ENCODE results near the gene VRK2. TPM values are rescaled to one million over a fixed set of nuclear protein-coding genes. Genes with fewer than 3 reads are reported as not detected.
"Not testable (repeated sequence)": the region's sequence is repeated elsewhere in the genome, so short reads cannot be mapped to it uniquely, and the experiment has no call there.

The VRK2 gene
- total RNA-seq, 1 donor from 2014 or later: 25.6 TPM

- DNase-seq (ENCODE audit: low spot score): no peak
Measured at GRCh38 chr2:58158481-58158880, 111.9 kb downstream of the VRK2 start.

GRCh38 chr2:58163913-58164312, 117.3 kb downstream of the VRK2 start:
- DNase-seq (ENCODE audit: low spot score): no peak

- not testable (repeated sequence) for DNase-seq (ENCODE audit: low spot score)
Measured at GRCh38 chr2:58168130-58168529, 121.5 kb downstream of the VRK2 start.

DNA sequence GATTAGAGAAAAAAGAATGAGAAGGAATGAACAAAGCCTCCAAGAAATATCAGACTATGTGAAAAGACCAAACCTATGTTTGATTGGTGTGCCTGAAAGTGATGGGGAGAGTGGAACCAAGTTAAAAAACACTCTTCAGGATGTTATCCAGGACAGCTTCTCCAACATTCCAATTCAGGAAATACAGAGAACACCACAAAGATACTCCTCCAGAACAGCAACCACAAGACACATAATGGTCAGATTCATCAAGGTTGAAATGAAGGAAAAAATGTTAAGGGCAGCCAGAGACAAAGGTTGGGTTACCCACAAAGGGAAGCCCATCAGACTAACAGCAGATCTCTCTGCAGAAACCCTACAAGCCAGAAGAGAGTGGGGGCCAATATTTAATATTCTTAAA, 123.2 kb downstream of the VRK2 start:
- DNase-seq (ENCODE audit: low spot score): not testable (repeated sequence)

- DNase-seq (ENCODE audit: low spot score): not testable (repeated sequence)
Measured at GRCh38 chr2:58170334-58170933, 123.8 kb downstream of the VRK2 start.

- DNase-seq (ENCODE audit: low spot score): not testable (repeated sequence)
Measured at GRCh38 chr2:58171831-58172230, 125.2 kb downstream of the VRK2 start.

- not testable (repeated sequence) for DNase-seq (ENCODE audit: low spot score)
Measured at GRCh38 chr2:58177187-58177586, 130.6 kb downstream of the VRK2 start.

GRCh38 chr2:58180175-58180574, 133.6 kb downstream of the VRK2 start:
- DNase-seq (ENCODE audit: low spot score): not testable (repeated sequence)

DNA sequence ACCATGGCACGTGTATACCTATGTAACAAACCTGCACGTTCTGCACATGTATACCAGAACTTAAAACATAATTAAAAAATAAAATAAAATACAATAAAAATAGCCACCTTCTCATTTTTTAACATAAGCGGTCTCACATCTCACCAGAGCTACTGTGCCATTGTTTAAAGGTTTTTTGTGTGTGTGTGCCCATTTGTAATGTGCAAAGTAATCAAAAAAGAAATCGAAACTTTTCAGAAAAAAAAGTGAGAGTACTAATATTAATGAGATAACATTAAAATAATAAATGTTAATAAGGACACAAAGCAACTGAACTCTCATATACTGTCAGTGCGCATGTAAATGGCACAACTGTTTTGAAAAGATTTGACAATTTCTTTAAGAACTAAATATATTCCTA, 134.0 kb downstream of the VRK2 start:
- no peak for DNase-seq (ENCODE audit: low spot score)

- no peak for DNase-seq (ENCODE audit: low spot score)
Measured at GRCh38 chr2:58182527-58182926, 135.9 kb downstream of the VRK2 start.

DNA sequence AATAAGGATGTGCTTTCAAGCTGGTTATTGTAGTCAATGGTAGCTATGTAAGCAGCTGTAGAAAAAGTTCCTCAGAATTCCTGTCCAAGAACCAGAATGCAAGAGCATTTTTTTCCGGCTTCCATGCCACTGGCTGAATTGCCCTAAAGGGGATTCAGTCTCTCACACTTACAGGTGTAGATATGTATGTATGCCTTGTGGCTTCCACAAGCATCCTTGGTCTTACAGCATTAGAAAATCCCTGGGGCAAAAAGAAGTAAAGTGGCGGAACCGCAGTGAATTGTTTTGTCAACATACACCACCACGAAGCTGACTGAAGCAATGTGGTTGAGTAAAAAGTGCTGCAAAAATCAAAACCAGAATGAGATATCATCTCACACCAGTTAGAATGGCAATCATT, 139.9 kb downstream of the VRK2 start:
- no peak for DNase-seq (ENCODE audit: low spot score)

DNA sequence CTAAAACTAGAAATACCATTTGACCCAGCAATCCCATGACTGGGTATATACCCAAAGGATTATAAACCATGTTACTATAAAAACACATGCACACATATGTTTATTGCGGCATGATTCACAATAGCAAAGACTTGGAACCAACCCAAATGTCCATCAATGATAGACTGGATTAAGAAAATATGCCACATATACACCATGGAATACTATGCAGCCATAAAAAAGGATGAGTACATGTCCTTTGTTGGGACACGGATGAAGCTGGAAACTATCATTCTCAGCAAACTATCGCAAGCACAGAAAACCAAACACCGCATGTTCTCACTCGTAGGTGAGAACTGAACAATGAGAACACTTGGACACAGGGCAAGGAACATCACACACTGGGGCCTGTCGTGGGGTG, 140.4 kb downstream of the VRK2 start:
- DNase-seq (ENCODE audit: low spot score): not testable (repeated sequence)

DNA sequence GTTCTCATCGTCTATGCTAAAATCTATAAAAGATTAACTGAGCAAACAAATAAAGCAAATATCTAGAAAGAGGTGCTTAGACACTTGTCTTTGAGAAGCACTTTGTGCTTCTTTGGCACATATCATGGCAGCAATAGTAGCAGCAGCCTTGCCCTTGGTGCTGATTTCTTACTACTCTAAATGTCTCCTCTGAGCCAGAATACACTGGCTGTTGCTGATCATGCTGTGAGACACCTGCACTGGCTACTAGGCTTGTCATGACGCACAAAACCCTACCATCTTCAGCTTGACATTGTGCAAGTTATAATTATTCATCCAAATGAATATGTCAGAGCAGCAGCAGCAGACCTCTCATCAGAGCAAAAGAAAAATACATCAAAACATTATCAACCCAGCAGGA, 147.9 kb downstream of the VRK2 start:
- no peak for DNase-seq (ENCODE audit: low spot score)

- no peak for DNase-seq (ENCODE audit: low spot score)
Measured at GRCh38 chr2:58195662-58196061, 149.1 kb downstream of the VRK2 start.

DNA sequence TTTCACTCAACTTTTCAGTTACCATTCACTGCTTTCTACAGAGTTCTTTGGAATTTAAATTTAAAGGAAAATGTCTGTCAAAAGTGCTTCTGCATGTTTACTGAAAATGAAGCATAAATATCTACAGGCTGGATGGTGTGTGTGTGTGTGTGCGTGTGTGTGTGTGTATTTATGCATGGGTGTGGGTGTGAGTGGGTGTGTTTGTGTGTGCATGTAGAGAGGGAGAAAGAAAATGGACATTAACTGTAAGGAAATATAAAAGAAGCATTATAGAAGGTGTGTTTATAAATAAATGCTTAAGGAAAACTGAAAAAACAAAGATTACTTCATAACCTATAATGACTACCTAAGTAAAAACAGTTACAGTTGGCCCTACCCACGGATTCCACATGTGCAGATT, 151.3 kb downstream of the VRK2 start:
- no peak for DNase-seq (ENCODE audit: low spot score)

GRCh38 chr2:58202404-58202803, 155.8 kb downstream of the VRK2 start:
- DNase-seq (ENCODE audit: low spot score): no peak

GRCh38 chr2:58203018-58203417, 156.4 kb downstream of the VRK2 start:
- DNase-seq (ENCODE audit: low spot score): no peak

- no peak for DNase-seq (ENCODE audit: low spot score)
Measured at GRCh38 chr2:58204195-58204959, 157.8 kb downstream of the VRK2 start.

DNA sequence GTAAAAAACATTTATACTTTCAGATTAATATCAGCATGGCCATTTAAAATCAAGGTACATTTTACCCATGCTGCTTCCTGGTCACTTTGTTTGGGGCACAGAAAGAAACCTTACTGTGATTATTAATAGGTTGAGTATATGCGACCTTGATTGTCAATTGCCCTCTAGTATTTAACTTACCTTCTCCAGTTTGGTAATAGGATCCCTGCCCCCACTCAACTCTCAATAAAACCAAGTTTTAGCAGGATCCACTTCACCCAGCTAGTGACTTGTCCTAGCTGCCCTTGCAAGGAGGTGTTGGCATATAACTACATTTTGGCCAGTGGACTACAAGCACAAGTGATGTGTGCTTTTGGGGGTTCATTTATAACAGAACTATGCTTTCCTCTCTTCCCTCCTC, 160.2 kb downstream of the VRK2 start:
- DNase-seq (ENCODE audit: low spot score): no peak

DNA sequence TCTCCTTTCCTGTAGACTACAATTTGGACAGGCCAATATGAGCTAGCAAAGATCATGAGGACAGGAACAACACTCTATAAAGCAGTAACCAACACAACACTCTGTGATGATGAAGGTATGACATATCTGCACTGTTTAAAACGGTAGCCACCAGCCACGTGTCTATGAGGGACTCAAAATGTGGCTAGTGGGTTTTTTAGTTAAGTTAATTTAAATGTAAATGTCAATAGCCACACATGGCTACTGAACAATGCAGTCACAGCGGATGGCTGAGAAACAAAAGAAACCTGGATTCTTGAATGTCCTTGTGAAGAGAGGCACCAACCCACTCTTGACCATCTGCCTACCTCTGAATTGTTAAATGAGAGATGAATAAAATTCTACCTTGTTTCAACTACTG, 160.6 kb downstream of the VRK2 start:
- no peak for DNase-seq (ENCODE audit: low spot score)
